Head of caudate nucleus (tissue), 42 donors: ENCODE results near the gene BMERB1.
A peak's percentile ranks its signal among the peaks of the same experiment; 100 is the strongest.
"Not testable (repeated sequence)": the region's sequence is repeated elsewhere in the genome, so short reads cannot be mapped to it uniquely, and the experiment has no call there.

Experiments used
- DNase-seq, 42 donors: peaks; one replicate each; pipeline versions ENCODE4 v3.0.0 to v3.0.0-alpha.2; 2020 to 2021; ENCODE audit warnings: mixed read lengths in 7 of 42
- intact Hi-C: fragments of 100-400 bp; cut with DNase I; formaldehyde crosslinking; loops from one replicate; pipeline ENCODE4 v1.15.0; 2022

The BMERB1 gene

DNA sequence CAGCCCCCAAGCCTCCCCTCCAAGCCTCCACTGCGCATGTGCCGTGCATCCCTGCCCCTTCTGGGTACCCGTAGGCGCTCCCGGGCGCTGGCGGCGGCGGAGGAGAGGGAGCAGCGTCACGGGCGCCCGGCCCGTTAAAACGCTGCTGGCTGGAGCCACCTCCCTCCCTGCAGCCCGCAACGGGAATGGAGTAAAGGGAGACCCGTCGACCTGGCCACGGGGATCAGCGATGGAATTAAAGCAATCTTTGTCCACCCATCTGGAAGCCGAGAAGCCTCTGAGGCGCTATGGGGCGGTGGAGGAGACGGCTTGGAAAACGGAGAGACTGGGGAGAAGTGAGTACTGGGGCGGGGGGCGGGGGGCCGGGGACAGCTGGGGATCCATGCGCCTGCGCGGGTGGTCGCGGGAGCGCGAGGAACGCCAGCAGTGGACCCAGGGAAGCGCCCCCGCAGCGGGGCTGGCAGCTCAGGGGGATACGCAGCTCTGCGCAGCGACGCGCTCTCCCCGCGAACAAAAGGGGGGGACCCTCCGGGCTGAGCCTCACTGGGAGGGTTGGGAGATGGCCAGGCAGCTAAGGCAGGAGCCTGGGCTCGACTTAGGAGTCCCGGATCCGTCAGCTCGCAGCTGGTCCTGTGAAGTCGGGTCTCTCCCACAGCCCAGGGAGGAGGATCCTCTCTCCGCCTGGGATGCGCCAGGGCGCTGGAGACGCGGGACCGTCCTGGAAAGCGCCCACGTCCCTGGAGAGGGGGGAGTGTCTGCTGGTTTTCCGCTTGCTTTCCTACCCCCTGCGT lies at the start of gene BMERB1:
BMERB1 (plus strand) TSS at position 164 of the 791 bp plus-strand sequence; CDS start at position 230, 66 bp downstream.
- DNase-seq: peak; percentile 61 to 95 (median 87)
- intact Hi-C loops: loop anchor here (5.0 kb wide), 1 partner anchor 118 kb away; no protein-coding TSS in a partner anchor

DNA sequence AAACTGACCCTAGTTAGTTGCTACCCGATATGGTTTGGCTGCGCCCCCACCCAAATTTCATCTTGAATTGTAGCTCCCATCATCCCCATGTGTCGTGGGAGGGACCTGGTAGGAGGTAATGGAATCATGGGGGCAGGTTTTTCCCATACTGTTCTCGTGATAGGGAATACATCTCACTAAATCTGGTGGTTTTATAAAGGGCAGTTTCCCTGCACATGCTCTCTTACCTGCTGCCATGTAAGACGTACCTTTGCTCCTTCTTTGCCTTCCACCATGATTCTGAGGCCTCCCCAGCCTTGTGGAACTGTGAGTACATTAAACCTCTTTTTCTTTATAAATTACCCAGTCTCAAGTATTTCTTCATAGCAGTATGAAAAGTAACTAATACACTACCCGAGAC lies 46.3 kb upstream of the BMERB1 start:
- intact Hi-C loops: not testable (repeated sequence)
- DNase-seq: peak in 1 of 42 donors; percentile 1

DNA sequence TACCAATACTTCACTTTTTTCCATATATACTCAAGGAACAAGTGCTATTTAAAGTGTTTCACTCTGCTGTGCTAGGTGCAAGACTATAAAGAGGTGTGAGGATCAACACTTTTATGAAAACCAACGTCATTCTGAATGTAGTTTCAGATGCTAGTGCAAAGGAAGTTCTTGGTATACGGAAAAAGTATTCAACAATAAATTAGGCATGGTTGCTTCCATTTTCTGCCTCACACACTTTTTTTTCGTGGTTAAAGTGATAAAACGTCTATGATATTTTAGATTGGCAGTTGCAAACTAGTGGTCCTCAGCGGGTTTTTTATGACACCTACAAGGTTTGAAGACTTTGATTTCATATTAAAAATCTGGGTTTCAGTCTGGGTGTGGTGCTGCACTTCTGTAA lies 44.5 kb upstream of the BMERB1 start:
- peak in 1 of 42 donors; percentile 10 for DNase-seq
- intact Hi-C loops: not testable (repeated sequence)

DNA sequence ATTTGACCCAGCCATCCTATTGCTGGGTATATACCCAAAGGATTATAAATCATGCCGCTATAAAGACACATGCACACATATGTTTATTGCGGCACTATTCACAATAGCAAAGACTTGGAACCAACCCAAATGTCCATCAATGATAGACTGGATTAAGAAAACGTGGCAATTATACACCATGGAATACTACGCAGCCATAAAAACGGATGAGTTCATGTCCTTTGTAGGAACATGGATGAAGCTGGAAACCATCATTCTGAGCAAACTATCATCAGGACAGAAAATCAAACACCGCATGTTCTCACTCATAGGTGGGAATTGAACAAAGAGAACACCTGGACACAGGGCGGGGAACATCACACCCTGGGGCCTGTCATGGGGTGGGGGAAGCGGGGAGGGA lies 41.4 kb upstream of the BMERB1 start:
- DNase-seq, intact Hi-C loops: not testable (repeated sequence)

DNA sequence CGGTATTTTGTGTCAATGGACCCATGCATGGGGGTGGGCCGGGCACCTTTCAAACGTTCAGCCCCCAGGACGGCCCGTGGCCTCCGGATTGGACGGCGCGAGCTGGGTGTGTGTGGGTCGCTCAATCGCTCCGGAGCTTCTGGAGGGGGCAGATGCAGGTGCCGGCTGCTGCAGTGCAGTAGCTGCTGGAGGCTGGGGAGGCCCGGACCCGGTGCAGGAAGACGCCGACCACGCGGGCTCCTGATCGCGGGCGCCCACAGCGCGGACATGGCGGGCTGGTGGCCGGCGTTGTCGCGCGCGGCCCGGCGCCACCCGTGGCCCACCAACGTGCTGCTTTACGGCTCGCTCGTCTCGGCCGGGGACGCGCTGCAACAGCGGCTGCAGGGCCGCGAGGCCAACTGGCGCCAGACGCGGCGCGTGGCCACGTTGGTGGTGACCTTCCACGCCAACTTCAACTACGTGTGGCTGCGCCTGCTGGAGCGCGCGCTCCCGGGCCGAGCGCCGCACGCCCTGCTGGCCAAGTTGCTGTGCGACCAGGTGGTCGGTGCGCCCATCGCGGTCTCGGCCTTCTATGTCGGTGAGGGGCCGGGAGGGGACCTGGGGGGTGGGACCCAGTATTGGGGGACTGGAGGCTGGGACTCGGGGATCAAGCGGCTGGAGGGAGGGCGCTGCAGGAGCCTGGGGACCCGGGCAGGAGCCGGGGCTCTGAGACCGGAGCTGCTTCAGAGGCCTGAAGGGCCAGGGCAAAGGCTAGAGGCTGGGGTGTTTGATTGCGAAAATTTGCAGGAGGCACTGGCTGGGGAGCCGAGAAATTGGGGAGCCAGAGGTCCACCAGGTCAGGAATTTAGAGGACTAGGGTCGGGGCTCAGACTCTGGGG lies 38.5 kb upstream of the BMERB1 start, which contains the start of gene MPV17L:
MPV17L (plus strand) TSS at position 124 of the 878 bp plus-strand sequence; CDS start at position 268, 144 bp downstream.
- intact Hi-C loops: not testable (repeated sequence)
- DNase-seq: peak; percentile 13 to 77 (median 56)

DNA sequence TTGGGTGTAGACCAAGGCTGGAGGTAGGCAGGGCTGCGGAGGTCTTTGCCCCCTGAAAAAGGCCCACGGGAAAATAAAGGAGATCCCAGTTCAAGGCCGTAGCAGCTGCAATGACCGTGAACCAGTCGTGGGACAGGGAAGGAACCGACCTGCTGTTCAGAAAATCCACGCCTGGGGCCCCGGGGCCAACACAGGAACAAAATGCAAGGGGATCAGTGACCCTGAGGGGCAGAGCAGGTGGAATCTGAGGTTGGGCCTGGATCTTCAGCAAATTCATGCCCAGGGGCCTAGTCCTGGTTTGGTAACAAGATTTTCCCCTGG lies 37.9 kb upstream of the BMERB1 start:
- intact Hi-C loops, DNase-seq: not testable (repeated sequence)

DNA sequence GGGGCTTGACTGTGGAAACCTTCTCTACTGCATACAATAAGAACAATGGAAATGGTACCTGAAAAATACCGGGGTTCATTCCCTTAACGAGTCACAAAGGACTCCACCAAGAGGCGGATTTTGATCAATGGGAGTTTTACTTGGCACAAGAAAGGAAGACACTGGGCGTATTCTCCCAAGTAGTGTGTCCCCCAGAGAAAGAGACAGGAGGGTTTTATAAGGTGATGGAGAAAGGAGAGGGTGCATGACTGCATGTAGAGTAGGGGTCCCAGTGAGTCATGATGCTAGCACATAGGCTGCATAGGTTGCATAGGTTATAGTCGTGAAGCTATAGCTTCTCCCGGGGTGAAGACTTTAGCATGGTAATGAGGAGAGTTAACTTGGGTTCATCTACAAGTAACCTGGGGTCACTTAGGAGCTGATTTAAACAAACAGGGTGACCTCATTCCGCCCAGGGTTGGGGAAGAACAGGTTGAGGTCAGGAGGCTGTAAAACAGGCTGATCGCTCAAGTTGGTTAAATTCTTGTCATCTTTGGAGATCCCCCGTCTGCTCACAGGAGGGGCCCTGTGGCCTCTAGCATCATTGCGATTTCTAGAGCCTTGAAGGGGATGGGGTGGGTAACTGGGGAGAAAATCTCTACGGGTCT lies 37.3 kb upstream of the BMERB1 start:
- intact Hi-C loops: no loop called here
- no peak for DNase-seq

DNA sequence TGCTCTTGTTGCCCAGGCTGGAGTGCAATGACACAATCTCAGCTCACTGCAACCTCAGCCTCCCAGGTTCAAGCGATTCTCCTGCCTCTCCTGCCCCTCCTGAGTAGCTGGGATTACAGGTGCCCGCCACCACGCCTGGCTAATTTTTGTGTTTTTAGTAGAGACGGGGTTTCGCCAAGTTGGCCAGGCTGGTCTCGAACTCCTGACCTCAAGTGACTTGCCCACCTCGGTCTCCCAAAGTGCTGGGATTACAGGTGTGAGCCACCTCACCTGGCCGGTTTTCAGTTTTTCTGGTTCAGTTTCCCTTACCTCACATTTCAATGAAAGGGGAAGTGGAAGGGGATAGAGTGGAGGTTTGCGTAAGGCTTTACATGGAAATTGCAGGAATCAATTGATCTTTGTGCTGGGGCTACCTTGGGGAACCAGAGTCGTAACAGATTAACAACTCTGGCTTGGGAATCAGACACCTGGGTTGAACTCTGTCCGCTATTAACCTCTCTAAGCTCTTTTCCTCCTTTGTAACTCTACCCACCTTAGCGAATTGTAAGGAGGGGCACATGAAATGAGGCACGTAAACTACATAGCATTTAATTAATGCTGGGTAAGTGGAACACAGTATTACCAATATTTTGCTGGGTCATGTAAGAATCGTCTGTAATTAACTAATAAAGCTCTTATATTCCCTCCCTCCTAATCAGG lies 35.6 kb upstream of the BMERB1 start:
- intact Hi-C loops: no loop called here
- no peak for DNase-seq

DNA sequence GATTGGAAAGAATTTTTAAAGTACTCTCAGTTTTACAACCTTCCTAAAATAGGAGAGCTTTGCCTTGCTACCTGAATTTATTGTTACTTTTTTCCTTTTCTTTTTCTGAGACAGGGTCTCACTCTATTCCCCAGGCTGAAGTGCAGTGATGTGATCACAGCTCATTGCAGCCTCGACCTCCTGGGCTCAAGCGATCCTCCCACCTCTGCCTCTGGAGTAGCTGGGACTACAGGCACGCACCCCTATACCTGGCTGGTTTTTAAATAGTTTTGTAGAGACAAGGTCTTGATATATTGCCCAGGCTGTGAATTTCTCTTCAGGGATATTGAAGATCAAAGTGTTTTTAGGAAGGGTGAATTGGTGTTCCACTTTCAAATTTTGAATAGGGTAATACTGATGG lies 35.1 kb upstream of the BMERB1 start:
- intact Hi-C loops: no loop called here
- DNase-seq: no peak

DNA sequence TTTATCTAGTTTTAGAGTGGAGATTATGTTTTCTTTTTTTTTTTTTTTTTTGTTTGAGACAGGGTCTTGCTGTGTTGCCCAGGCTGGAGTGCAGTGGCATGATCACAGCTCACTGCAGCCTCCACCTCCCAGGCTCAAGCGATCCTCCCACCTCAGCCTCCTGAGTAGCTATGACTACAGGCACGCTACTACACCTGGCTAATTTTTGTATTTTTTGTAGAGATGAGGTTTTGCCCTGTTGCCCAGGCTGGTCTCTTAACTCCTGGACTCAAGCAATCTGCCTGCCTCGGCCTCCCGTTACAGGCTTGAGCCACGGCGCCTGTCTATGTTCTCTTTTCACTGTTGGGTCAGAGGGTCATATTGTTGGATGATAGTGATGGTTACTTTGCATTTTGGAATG lies 34.1 kb upstream of the BMERB1 start:
- intact Hi-C loops, DNase-seq: not testable (repeated sequence)

DNA sequence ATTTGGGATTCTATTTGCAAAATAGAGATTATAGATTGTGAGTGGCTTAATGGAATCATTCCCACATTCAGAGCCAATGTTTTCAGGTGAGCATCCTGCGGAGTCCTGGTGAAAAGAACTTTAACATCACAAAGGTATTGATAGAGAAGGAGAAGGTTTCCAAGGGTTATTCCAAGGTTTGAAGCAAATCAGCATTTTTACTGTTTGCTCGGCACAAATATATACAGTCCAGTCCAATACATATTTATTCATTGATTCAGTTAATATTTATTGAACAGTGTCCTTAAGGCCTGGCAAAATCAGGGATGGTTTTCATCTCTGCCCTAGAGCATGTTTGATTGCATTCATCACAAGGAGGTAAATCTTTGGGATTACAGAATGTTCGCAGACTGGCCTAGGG lies 32.4 kb upstream of the BMERB1 start:
- intact Hi-C loops: no loop called here
- DNase-seq: no peak

DNA sequence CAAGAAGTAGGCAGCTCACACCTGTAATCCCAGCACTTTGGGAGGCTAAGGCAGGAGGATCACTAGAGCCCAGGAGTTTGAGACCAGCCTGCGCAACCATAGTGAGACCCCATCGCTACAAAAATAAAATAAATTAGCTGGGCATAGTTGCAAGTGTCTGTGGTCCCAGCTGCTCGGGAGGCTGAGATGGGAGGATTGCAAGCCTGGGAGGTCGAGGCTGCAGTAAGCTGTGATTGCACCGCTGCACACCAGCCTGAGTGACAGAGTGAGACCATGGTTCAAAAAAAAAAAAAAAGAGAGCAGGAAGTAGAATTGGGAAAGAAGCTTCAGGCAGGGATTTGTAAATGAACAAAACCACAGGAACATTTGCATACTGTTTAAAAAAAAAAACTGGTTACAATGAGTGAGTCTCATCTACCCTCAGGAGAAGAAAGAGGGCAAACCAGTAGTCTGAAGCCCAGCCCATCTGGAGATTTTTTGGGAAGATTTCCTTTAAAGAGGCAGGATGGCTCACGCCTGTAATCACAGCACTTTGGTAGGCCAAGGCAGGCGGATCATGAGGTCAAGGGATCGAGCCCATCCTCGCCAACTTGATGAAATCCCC lies 30.9 kb upstream of the BMERB1 start:
- intact Hi-C loops: no loop called here
- no peak for DNase-seq

DNA sequence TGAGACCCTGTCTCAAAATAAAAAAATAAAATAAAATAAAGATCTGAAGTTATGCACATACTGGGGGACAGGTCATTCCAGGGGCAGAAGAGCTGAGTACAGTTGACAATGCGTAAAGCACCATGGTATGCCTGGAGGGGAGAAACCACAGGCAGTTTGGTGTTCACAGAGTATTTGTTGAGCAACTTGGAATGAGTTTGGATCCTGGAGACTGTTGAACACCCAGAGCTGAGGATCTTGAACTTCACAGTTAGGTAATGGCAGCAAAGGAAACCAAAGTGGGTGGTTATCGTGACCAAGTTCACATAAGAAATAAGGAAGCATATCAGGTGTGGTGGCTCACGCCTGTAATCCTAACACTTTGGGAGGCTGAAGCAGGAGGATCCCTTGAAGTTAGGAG lies 30.3 kb upstream of the BMERB1 start:
- DNase-seq, intact Hi-C loops: not testable (repeated sequence)

DNA sequence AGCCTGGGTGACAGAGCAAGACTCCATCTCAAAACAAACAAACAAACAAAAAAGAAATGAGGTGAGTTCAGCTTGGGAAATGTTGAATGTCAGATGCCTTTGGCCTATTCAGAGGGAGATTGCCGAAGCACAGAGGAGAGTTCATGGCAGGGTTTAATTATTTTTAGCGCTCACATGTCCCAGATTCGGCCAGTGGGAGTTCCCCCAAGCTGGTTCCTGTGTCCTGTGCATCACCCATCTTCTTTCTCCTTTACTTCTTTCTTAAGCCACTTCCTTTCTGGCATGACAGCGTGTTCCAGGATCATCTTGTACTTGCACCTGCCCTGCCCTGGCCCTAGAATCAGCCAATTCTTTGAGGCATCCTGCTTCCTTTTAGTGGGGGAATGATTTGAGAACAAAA lies 29.6 kb upstream of the BMERB1 start:
- intact Hi-C loops: no loop called here
- DNase-seq: no peak

DNA sequence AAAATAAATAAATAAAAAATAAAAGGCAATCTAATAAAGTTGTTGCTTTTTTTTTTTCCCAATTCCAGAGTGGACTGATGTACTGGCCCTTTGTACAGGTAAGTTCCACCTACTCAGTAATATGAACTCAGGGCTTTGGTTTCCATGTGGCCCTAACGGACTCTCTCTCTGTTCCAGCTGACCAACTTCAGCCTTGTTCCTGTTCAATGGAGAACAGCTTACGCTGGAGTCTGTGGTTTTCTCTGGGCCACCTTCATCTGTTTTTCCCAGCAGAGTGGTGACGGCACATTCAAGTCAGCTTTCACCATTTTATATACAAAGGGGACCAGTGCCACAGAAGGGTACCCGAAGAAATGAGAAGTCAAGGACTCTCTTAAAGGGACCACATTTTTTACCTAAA lies 26.6 kb upstream of the BMERB1 start:
- DNase-seq, intact Hi-C loops: not testable (repeated sequence)

DNA sequence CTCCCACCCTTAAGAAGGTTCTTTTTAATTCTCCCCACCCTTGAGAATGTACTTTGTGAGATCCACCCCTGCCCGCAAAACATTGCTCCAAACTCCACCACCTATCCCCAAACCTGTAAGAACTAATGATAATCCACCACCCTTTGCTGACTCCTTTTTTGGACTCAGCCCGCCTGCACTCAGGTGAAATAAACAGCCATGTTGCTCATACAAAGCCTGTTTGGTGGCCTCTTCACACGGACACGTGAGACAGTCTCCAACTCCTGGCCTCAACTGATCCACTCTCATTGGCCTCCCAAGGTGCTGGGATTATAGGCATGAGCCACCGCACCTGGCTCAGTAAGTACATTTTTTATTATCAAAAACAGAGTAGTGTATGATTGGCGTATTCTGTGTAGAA lies 24.9 kb upstream of the BMERB1 start:
- intact Hi-C loops, DNase-seq: not testable (repeated sequence)

DNA sequence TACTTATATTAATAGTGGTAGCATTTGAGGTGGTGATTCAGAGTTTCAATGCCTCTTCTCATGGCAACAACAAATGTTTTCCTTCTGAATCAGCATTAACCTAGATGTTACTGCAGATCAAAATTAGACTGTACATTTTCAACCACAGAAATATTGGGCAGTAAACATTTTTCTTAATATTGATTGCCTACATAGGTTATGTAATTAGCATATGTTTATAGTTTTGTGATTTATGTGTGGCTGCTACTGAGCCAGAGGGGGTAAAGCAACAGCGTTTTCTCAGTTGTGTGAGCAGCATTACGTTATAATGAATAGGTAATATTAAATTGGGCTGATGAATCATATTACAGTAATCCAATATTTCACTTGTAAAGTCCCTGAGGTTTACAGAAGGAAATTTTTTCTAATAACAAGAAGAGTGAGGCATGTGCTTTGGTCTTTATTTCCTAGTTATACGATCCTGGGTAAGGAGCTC lies 18.8 kb upstream of the BMERB1 start:
- DNase-seq: no peak
- intact Hi-C loops: no loop called here

DNA sequence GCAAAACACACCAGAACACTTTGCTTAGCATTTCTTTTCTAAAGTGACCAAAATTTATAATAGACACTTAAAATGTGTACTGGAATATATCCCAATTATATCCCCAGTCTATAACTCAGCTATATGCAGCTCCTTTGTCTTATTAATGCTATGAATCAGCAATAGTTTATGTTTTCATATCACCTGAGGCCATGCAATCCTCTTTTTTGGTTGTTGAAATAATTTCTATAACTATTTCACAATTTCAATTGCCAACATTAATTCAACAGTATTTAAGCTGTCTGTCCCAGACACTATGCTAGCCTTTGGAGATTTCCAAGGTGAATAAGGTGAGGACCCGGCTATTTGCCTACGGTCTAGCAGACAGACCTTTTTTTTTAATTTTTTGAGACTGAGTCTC lies 17.2 kb upstream of the BMERB1 start:
- no peak for DNase-seq
- intact Hi-C loops: no loop called here

DNA sequence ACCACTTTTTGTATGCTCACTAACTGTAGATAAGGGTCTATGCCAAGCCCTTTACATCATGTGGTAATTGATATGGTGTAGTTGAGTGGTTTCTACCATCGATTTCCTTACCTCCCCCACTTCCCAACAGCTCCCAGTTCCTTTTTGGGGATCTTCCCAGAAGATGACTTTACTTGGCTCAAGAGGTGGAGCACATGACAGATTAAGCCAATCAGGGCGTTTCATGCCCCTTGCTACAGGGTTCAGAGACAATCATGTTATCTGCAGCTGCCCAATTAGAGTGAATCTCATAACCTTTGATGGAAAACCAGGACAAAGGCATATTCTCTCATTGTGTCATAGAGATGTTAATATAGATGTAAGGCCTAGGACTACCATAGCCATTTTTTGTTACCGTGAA lies 16.2 kb upstream of the BMERB1 start:
- DNase-seq: no peak
- intact Hi-C loops: no loop called here
